IPS-18c (cell line): ENCODE data around the gene ZFYVE21.
"Not testable (repeated sequence)": the region's sequence is repeated elsewhere in the genome, so short reads cannot be mapped to it uniquely, and the experiment has no call there.

Source experiments
- H3K4me3 ChIP-seq: 2 replicates; pipeline ENCODE4 v1.7.0; 2013; ENCODE audit warnings: low read depth, mild to moderate bottlenecking, low read length, moderate library complexity; ENCODE audit not compliant: insufficient read depth
- H3K9me3 ChIP-seq: one replicate; pipeline ENCODE4 v1.6.1; 2013; ENCODE audit warnings: mild to moderate bottlenecking, low read length, moderate library complexity; ENCODE audit not compliant: control insufficient read depth, insufficient read depth

ZFYVE21 gene

GRCh38 chr14:103688906-103689902, 26.4 kb upstream of the ZFYVE21 start:
- Histone ChIP-seq H3K9me3 (no peaks in the 10 kb centered on the region), H3K4me3 (no peak overlapping the region)

GRCh38 chr14:103690332-103690731, 25.3 kb upstream of the ZFYVE21 start:
- H3K4me3 ChIP-seq: no peak overlapping the region
- H3K9me3 ChIP-seq: no peaks in the 10 kb centered on the region

- H3K9me3 ChIP-seq, H3K4me3 ChIP-seq: not testable (repeated sequence)
Measured at GRCh38 chr14:103691655-103692054, 24.0 kb upstream of the ZFYVE21 start.

GRCh38 chr14:103692159-103692558, 23.5 kb upstream of the ZFYVE21 start:
- Histone ChIP-seq H3K9me3 (no peaks in the 10 kb centered on the region), H3K4me3 (no peak overlapping the region)

- no peaks in the 10 kb centered on the region for H3K9me3 ChIP-seq
- no peak overlapping the region for H3K4me3 ChIP-seq
Measured at GRCh38 chr14:103692871-103693270, 22.7 kb upstream of the ZFYVE21 start.

GRCh38 chr14:103693515-103693914, 22.1 kb upstream of the ZFYVE21 start:
- no peaks in the 10 kb centered on the region for H3K9me3 ChIP-seq
- no peak overlapping the region for H3K4me3 ChIP-seq

GRCh38 chr14:103694572-103695026, 21.0 kb upstream of the ZFYVE21 start:
- Histone ChIP-seq H3K9me3 (no peaks in the 10 kb centered on the region), H3K4me3 (no peak overlapping the region)

- Histone ChIP-seq H3K4me3 (no peak overlapping the region), H3K9me3 (no peaks in the 10 kb centered on the region)
Measured at GRCh38 chr14:103695296-103696069, 20.1 kb upstream of the ZFYVE21 start.

- no peaks in the 10 kb centered on the region for H3K9me3 ChIP-seq
Measured at GRCh38 chr14:103696070-103696402, 19.6 kb upstream of the ZFYVE21 start.

GRCh38 chr14:103696466-103697071, 19.0 kb upstream of the ZFYVE21 start:
- H3K4me3 ChIP-seq: no peak overlapping the region
- H3K9me3 ChIP-seq: no peaks in the 10 kb centered on the region

More at GRCh38 chr14:103696070-103696402, 19.6 kb upstream of the ZFYVE21 start:
- H3K4me3 ChIP-seq: no peak overlapping the region

GRCh38 chr14:103697206-103697602, 18.4 kb upstream of the ZFYVE21 start:
- Histone ChIP-seq H3K9me3 (no peaks in the 10 kb centered on the region), H3K4me3 (no peak overlapping the region)

- no peak overlapping the region for H3K4me3 ChIP-seq
- no peaks in the 10 kb centered on the region for H3K9me3 ChIP-seq
Measured at GRCh38 chr14:103697603-103698379, 17.8 kb upstream of the ZFYVE21 start.

- no peaks in the 10 kb centered on the region for H3K9me3 ChIP-seq
- H3K4me3 ChIP-seq: no peak overlapping the region
Measured at GRCh38 chr14:103698380-103699260, 17.0 kb upstream of the ZFYVE21 start.

GRCh38 chr14:103699261-103699661, 16.3 kb upstream of the ZFYVE21 start:
- no peaks in the 10 kb centered on the region for H3K9me3 ChIP-seq
- H3K4me3 ChIP-seq: no peak overlapping the region

- no peak overlapping the region for H3K4me3 ChIP-seq
- no peaks in the 10 kb centered on the region for H3K9me3 ChIP-seq
Measured at GRCh38 chr14:103699901-103700752, 15.5 kb upstream of the ZFYVE21 start.
